ENCODE measurements around the gene SPTBN5.

SPTBN5 gene

DNA sequence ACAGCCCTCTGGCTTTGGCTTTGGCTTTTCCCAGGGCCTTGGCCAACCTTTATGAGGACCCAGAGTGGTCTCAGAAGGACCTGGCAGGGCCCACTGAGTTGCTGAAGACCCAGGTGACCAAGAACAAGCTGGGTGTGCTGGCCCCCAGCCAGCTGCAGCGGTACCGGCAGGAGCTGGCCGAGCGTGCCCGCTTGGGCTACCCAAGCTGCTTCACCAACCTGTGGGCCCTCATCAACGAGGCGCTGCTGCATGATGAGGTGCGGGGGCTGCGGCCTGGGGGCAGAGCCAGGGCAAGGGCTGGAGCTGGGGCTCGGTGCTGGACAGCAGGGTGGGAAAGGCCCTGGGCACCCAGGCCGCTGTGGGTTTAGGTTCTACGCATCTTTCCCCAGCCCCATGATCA, 49.0 kb downstream of the SPTBN5 start:
- ATAC-seq: no peak
- TF ChIP-seq ISL1 (CRISPR knock-in tag; IDR thresholded peaks at IDR 0.05) (no peak), GLIS3 (CRISPR knock-in tag; IDR thresholded peaks at IDR 0.05) (no peak), ZC3H10 (CRISPR knock-in tag; IDR thresholded peaks at IDR 0.05) (no peak), CSDC2 (CRISPR knock-in tag; IDR thresholded peaks at IDR 0.05) (no peak)
- TF ChIP-seq, protein P1, sequence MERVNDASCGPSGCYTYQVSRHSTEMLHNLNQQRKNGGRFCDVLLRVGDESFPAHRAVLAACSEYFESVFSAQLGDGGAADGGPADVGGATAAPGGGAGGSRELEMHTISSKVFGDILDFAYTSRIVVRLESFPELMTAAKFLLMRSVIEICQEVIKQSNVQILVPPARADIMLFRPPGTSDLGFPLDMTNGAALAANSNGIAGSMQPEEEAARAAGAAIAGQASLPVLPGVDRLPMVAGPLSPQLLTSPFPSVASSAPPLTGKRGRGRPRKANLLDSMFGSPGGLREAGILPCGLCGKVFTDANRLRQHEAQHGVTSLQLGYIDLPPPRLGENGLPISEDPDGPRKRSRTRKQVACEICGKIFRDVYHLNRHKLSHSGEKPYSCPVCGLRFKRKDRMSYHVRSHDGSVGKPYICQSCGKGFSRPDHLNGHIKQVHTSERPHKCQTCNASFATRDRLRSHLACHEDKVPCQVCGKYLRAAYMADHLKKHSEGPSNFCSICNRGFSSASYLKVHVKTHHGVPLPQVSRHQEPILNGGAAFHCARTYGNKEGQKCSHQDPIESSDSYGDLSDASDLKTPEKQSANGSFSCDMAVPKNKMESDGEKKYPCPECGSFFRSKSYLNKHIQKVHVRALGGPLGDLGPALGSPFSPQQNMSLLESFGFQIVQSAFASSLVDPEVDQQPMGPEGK (CRISPR knock-in tag; IDR thresholded peaks at IDR 0.05; ENCODE audit: borderline replicate concordance): no peak
- TF ChIP-seq, protein P2, sequence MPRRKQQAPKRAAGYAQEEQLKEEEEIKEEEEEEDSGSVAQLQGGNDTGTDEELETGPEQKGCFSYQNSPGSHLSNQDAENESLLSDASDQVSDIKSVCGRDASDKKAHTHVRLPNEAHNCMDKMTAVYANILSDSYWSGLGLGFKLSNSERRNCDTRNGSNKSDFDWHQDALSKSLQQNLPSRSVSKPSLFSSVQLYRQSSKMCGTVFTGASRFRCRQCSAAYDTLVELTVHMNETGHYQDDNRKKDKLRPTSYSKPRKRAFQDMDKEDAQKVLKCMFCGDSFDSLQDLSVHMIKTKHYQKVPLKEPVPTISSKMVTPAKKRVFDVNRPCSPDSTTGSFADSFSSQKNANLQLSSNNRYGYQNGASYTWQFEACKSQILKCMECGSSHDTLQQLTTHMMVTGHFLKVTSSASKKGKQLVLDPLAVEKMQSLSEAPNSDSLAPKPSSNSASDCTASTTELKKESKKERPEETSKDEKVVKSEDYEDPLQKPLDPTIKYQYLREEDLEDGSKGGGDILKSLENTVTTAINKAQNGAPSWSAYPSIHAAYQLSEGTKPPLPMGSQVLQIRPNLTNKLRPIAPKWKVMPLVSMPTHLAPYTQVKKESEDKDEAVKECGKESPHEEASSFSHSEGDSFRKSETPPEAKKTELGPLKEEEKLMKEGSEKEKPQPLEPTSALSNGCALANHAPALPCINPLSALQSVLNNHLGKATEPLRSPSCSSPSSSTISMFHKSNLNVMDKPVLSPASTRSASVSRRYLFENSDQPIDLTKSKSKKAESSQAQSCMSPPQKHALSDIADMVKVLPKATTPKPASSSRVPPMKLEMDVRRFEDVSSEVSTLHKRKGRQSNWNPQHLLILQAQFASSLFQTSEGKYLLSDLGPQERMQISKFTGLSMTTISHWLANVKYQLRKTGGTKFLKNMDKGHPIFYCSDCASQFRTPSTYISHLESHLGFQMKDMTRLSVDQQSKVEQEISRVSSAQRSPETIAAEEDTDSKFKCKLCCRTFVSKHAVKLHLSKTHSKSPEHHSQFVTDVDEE (CRISPR knock-in tag; IDR thresholded peaks at IDR 0.05): no peak

DNA sequence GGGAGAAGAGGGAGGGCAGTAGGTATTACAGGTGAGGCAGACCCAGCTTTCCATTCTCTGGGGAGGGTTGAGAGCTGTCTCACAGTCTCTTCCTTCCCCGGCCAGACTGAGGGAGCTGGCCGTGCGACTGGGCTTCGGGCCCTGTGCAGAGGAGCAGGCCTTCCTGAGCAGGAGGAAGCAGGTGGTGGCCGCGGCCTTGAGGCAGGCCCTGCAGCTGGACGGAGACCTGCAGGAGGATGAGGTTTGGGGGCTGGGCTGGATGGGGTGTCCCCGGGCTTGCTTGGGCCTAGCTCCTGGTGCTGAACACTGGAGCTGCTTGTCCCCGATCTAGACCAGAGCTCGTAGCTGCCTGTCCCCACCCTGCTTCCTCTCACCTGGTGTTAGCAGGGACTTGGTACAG, 50.3 kb downstream of the SPTBN5 start:
- ATAC-seq: no peak
- TF ChIP-seq ARNTL (CRISPR knock-in tag; IDR thresholded peaks at IDR 0.05; ENCODE audit: borderline replicate concordance, low read depth) (no peak), RARB (CRISPR knock-in tag; IDR thresholded peaks at IDR 0.05) (no peak), ZFP30 (CRISPR knock-in tag; IDR thresholded peaks at IDR 0.05) (no peak), GLIS3 (CRISPR knock-in tag; IDR thresholded peaks at IDR 0.05) (no peak), TCF4 (CRISPR knock-in tag; IDR thresholded peaks at IDR 0.05; ENCODE audit: borderline replicate concordance) (no peak), OSR1 (CRISPR knock-in tag; IDR thresholded peaks at IDR 0.05) (no peak), ESRRG (CRISPR knock-in tag; IDR thresholded peaks at IDR 0.05) (no peak), SNAI2 (CRISPR knock-in tag; IDR thresholded peaks at IDR 0.05) (no peak), ZNF8 (CRISPR knock-in tag; IDR thresholded peaks at IDR 0.05) (no peak)
- TF ChIP-seq, protein P3, sequence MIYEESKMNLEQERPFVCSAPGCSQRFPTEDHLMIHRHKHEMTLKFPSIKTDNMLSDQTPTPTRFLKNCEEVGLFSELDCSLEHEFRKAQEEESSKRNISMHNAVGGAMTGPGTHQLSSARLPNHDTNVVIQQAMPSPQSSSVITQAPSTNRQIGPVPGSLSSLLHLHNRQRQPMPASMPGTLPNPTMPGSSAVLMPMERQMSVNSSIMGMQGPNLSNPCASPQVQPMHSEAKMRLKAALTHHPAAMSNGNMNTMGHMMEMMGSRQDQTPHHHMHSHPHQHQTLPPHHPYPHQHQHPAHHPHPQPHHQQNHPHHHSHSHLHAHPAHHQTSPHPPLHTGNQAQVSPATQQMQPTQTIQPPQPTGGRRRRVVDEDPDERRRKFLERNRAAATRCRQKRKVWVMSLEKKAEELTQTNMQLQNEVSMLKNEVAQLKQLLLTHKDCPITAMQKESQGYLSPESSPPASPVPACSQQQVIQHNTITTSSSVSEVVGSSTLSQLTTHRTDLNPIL (CRISPR knock-in tag; IDR thresholded peaks at IDR 0.05; ENCODE audit: low read depth): no peak
- TF ChIP-seq, protein P2 (CRISPR knock-in tag; IDR thresholded peaks at IDR 0.05): no peak

DNA sequence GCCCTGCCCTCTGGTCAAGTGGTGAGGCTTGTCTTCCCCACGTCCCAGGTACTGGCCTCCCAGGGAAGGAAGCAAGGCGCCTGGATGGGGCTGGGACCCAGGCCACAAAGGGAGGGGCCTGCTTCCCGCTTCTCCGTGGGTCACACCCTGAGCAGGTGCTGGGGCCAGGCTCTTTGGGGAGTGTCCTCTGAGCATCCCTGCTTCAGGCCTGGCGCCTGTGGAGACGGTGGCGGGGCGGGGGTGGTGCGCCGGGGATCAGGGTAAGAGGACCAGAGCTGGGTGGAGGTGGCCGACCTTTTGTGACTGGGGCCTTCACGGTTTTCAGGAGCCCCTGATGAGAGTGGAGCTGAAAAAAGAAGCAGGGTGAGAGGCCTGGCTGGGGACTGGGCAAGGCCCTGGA, 51.6 kb downstream of the SPTBN5 start:
- no peak for ATAC-seq

DNA sequence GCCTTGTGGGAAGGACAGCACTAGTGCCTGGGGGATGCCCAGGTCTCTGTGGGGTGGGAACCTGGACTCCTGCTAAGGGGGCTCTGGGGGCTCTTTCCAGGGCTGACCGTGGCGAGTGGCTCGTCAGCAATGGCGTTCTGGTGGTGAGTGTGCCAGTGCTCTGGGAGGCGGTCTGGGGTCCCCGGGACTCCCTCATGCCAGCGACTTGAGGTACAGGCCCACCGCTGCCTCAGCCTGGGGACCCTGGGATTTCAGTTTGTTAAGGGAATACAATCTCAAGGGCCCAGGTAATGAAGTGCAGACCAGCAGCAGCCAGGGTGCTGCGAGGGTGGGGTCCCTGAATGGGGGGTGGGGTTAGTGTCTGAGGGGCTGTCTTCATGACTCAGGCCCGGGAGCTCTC, 52.7 kb downstream of the SPTBN5 start:
- no peak for ATAC-seq
- no peak for TF ChIP-seq SNAI2 (CRISPR knock-in tag; IDR thresholded peaks at IDR 0.05)
- TF ChIP-seq, protein P4, sequence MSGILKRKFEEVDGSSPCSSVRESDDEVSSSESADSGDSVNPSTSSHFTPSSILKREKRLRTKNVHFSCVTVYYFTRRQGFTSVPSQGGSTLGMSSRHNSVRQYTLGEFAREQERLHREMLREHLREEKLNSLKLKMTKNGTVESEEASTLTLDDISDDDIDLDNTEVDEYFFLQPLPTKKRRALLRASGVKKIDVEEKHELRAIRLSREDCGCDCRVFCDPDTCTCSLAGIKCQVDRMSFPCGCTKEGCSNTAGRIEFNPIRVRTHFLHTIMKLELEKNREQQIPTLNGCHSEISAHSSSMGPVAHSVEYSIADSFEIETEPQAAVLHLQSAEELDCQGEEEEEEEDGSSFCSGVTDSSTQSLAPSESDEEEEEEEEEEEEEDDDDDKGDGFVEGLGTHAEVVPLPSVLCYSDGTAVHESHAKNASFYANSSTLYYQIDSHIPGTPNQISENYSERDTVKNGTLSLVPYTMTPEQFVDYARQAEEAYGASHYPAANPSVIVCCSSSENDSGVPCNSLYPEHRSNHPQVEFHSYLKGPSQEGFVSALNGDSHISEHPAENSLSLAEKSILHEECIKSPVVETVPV (CRISPR knock-in tag; IDR thresholded peaks at IDR 0.05): no peak
- TF ChIP-seq PPARA (CRISPR knock-in tag; IDR thresholded peaks at IDR 0.05; ENCODE audit: borderline replicate concordance): no peak
- TF ChIP-seq, protein P3 (CRISPR knock-in tag; IDR thresholded peaks at IDR 0.05; ENCODE audit: low read depth): no peak
- no peak for TF ChIP-seq TCF4 (CRISPR knock-in tag; IDR thresholded peaks at IDR 0.05; ENCODE audit: borderline replicate concordance)
- TF ChIP-seq ARNTL (CRISPR knock-in tag; IDR thresholded peaks at IDR 0.05; ENCODE audit: borderline replicate concordance, low read depth): no peak
- no peak for TF ChIP-seq OSR1 (CRISPR knock-in tag; IDR thresholded peaks at IDR 0.05)
- no peak for TF ChIP-seq ZFP3 (CRISPR knock-in tag; IDR thresholded peaks at IDR 0.05)

More for the DNA sequence above, 51.6 kb downstream of the SPTBN5 start:
- TF ChIP-seq ESRRG (CRISPR knock-in tag; IDR thresholded peaks at IDR 0.05): no peak
- TF ChIP-seq ZC3H10 (CRISPR knock-in tag; IDR thresholded peaks at IDR 0.05): no peak
- TF ChIP-seq ZFP3 (CRISPR knock-in tag; IDR thresholded peaks at IDR 0.05): no peak
